BLaER1 treated with 17β-estradiol and CSF1 and Interleukin-3, amounts not matched to agents 10 nM and 100 nM (cell line): Measurements from ENCODE around the gene ZEB1.

Experiments
- H3K27ac ChIP-seq, 11 experiments: shearing (Covaris generic); formaldehyde crosslinking; 2 replicates each; pipeline ENCODE4 v1.8.1; 2022
- H3K27me3 ChIP-seq, 11 experiments: shearing (Covaris generic); formaldehyde crosslinking; 2 replicates each; pipeline ENCODE4 v1.8.1; 2022
- H3K36me3 ChIP-seq, 11 experiments: shearing (Covaris generic); formaldehyde crosslinking; 2 replicates each; pipeline ENCODE4 v1.8.1; 2022
- H3K4me1 ChIP-seq, 10 experiments: shearing (Covaris generic); formaldehyde crosslinking; 2 replicates each; pipeline ENCODE4 v1.8.1; 2022
- H3K4me2 ChIP-seq, 11 experiments: shearing (Covaris generic); formaldehyde crosslinking; 2 replicates each; pipeline ENCODE4 v1.8.1; 2022
- H3K4me3 ChIP-seq, 10 experiments: shearing (Covaris generic); formaldehyde crosslinking; 2 replicates each; pipeline ENCODE4 v1.8.1; 2022
- H3K9ac ChIP-seq, 11 experiments: shearing (Covaris generic); formaldehyde crosslinking; 2 replicates each; pipeline ENCODE4 v1.8.1; 2022
- H3K9me3 ChIP-seq, 11 experiments: shearing (Covaris generic); formaldehyde crosslinking; replicated peaks in 1 of 11; 2 replicates each; pipeline ENCODE4 v1.8.1; 2022
- H4K20me1 ChIP-seq, 11 experiments: shearing (Covaris generic); formaldehyde crosslinking; 2 replicates each; pipeline ENCODE4 v1.8.1; 2022
- Cebpa-rat ChIP-seq, 11 experiments: shearing (Covaris generic); IDR thresholded peaks; 2 replicates each; pipeline ENCODE4 v1.8.1; 2022

The ZEB1 gene

GRCh38 chr10:31318854-31319601, at the start of gene ZEB1:
TSS of gene ZEB1 (plus strand) at chr10:31319216. CDS start at chr10:31319235, 19 bp downstream.
- H3K36me3 ChIP-seq: no peaks in the 10 kb centered on the region
- peak within 1 kb of the TSS; percentile 54 to 82 (median 71) for H3K9ac ChIP-seq
- peaks cover 46 to 65% (median 56%) of the 10 kb centered on the region in 11 experiments for H3K27me3 ChIP-seq
- no peaks in the 10 kb centered on the region for H3K9me3 ChIP-seq
- no peak for TF ChIP-seq Cebpa-rat (IDR thresholded peaks at IDR 0.05)
- H3K4me1 ChIP-seq: peaks cover 11 to 26% (median 21%) of the 10 kb centered on the region in 10 experiments; a peak in 17 of 20 replicates
- H4K20me1 ChIP-seq: peaks cover 0 to 31% (median 0%) of the 10 kb centered on the region in 11 experiments; a peak in 9 of 22 replicates
- peak within 1 kb of the TSS; percentile 77 to 91 (median 82) for H3K4me3 ChIP-seq
- peak within 1 kb of the TSS; percentile 97 to 100 (median 99) for H3K4me2 ChIP-seq
- H3K27ac ChIP-seq: peak within 1 kb of the TSS in 10 of 11 experiments; percentile 36 to 76 (median 66); a peak in 19 of 22 replicates

GRCh38 chr10:31270954-31271353, 48.1 kb upstream of the ZEB1 start:
- H3K4me2 ChIP-seq: no peak overlapping the region
- no peaks in the 10 kb centered on the region for H3K27me3 ChIP-seq
- no peaks in the 10 kb centered on the region for H3K36me3 ChIP-seq
- no peak overlapping the region for H3K27ac ChIP-seq
- H3K9me3 ChIP-seq: peaks cover 6 to 19% (median 12%) of the 10 kb centered on the region in 11 experiments; a peak in 20 of 22 replicates
- H3K4me1 ChIP-seq: peaks cover 3 to 13% (median 9%) of the 10 kb centered on the region in 10 experiments; a peak in 15 of 20 replicates
- H4K20me1 ChIP-seq: no peaks in the 10 kb centered on the region
- no peak overlapping the region for H3K4me3 ChIP-seq
- no peak overlapping the region for H3K9ac ChIP-seq
- TF ChIP-seq Cebpa-rat (IDR thresholded peaks at IDR 0.05): no peak

- H3K9ac ChIP-seq: no peak overlapping the region
- no peaks in the 10 kb centered on the region for H4K20me1 ChIP-seq
- peaks cover 3 to 13% (median 9%) of the 10 kb centered on the region in 10 experiments; a peak in 15 of 20 replicates for H3K4me1 ChIP-seq
- no peak overlapping the region for H3K4me3 ChIP-seq
- H3K4me2 ChIP-seq: peak overlapping the region in 6 of 11 experiments; percentile 30 to 45 (median 36); a peak in 9 of 22 replicates
- no peak for TF ChIP-seq Cebpa-rat (IDR thresholded peaks at IDR 0.05)
- peaks cover 6 to 19% (median 12%) of the 10 kb centered on the region in 11 experiments; a peak in 20 of 22 replicates for H3K9me3 ChIP-seq
- no peaks in the 10 kb centered on the region for H3K27me3 ChIP-seq
- H3K36me3 ChIP-seq: no peaks in the 10 kb centered on the region
- no peak overlapping the region for H3K27ac ChIP-seq
Observed at GRCh38 chr10:31272841-31273240, 46.2 kb upstream of the ZEB1 start.

- Histone ChIP-seq H3K27me3 (no peaks in the 10 kb centered on the region), H3K4me2 (peak overlapping the region in 5 of 11 experiments; percentile 3 to 45 (median 36); a peak in 5 of 22 replicates), H3K9me3 (peaks cover 6 to 19% (median 12%) of the 10 kb centered on the region in 11 experiments; a peak in 20 of 22 replicates), H3K9ac (no peak overlapping the region), H3K27ac (no peak overlapping the region), H3K4me1 (peaks cover 3 to 13% (median 9%) of the 10 kb centered on the region in 10 experiments; a peak in 15 of 20 replicates), H3K36me3 (no peaks in the 10 kb centered on the region), H4K20me1 (no peaks in the 10 kb centered on the region), H3K4me3 (no peak overlapping the region)
- TF ChIP-seq Cebpa-rat (IDR thresholded peaks at IDR 0.05): no peak
Observed at GRCh38 chr10:31273789-31274188, 45.2 kb upstream of the ZEB1 start.

- Histone ChIP-seq H3K27ac (no peak overlapping the region), H3K9ac (no peak overlapping the region), H3K4me3 (no peak overlapping the region), H4K20me1 (no peaks in the 10 kb centered on the region), H3K36me3 (no peaks in the 10 kb centered on the region), H3K9me3 (peaks cover 6 to 19% (median 12%) of the 10 kb centered on the region in 11 experiments; a peak in 20 of 22 replicates), H3K4me1 (peaks cover 3 to 13% (median 9%) of the 10 kb centered on the region in 10 experiments; a peak in 15 of 20 replicates), H3K27me3 (no peaks in the 10 kb centered on the region), H3K4me2 (no peak overlapping the region)
- TF ChIP-seq Cebpa-rat (IDR thresholded peaks at IDR 0.05): no peak
Observed at GRCh38 chr10:31274310-31274709, 44.7 kb upstream of the ZEB1 start.

GRCh38 chr10:31278279-31278941, 40.6 kb upstream of the ZEB1 start:
- no peaks in the 10 kb centered on the region for H3K27me3 ChIP-seq

GRCh38 chr10:31280972-31281371, 38.0 kb upstream of the ZEB1 start:
- H3K9ac ChIP-seq: no peak overlapping the region

More at GRCh38 chr10:31278279-31278941, 40.6 kb upstream of the ZEB1 start:
- H3K27ac ChIP-seq: no peak overlapping the region
- no peak overlapping the region for H3K9ac ChIP-seq
- H3K36me3 ChIP-seq: no peaks in the 10 kb centered on the region
- no peak for TF ChIP-seq Cebpa-rat (IDR thresholded peaks at IDR 0.05)
- peaks cover 0 to 4% (median 1%) of the 10 kb centered on the region in 10 experiments; a peak in 7 of 20 replicates for H3K4me1 ChIP-seq
- no peak overlapping the region for H3K4me3 ChIP-seq
- peaks cover 0 to 9% (median 3%) of the 10 kb centered on the region in 11 experiments; a peak in 10 of 22 replicates for H3K9me3 ChIP-seq
- no peak overlapping the region for H3K4me2 ChIP-seq
- H4K20me1 ChIP-seq: no peaks in the 10 kb centered on the region

GRCh38 chr10:31288001-31288400, 31.0 kb upstream of the ZEB1 start:
- Histone ChIP-seq H3K9ac (no peak overlapping the region), H3K4me2 (no peak overlapping the region), H3K36me3 (no peaks in the 10 kb centered on the region), H3K4me1 (no peaks in the 10 kb centered on the region), H3K27me3 (no peaks in the 10 kb centered on the region), H3K9me3 (no peaks in the 10 kb centered on the region; a peak in 1 of 22 replicates), H4K20me1 (no peaks in the 10 kb centered on the region), H3K4me3 (no peak overlapping the region), H3K27ac (no peak overlapping the region)
- no peak for TF ChIP-seq Cebpa-rat (IDR thresholded peaks at IDR 0.05)

More at GRCh38 chr10:31280972-31281371, 38.0 kb upstream of the ZEB1 start:
- no peak overlapping the region for H3K27ac ChIP-seq
- no peaks in the 10 kb centered on the region for H3K36me3 ChIP-seq
- peaks cover 0 to 9% (median 0%) of the 10 kb centered on the region in 11 experiments; a peak in 7 of 22 replicates for H3K9me3 ChIP-seq
- H3K4me1 ChIP-seq: no peaks in the 10 kb centered on the region
- no peak for TF ChIP-seq Cebpa-rat (IDR thresholded peaks at IDR 0.05)
- H3K4me2 ChIP-seq: no peak overlapping the region
- H3K4me3 ChIP-seq: no peak overlapping the region
- no peaks in the 10 kb centered on the region for H4K20me1 ChIP-seq
- H3K27me3 ChIP-seq: no peaks in the 10 kb centered on the region

GRCh38 chr10:31288962-31289361, 30.1 kb upstream of the ZEB1 start:
- H3K4me2 ChIP-seq: no peak overlapping the region

More at GRCh38 chr10:31288962-31289361, 30.1 kb upstream of the ZEB1 start:
- Histone ChIP-seq H4K20me1 (no peaks in the 10 kb centered on the region), H3K9ac (no peak overlapping the region), H3K27ac (no peak overlapping the region), H3K4me1 (no peaks in the 10 kb centered on the region), H3K36me3 (no peaks in the 10 kb centered on the region), H3K9me3 (no peaks in the 10 kb centered on the region), H3K27me3 (no peaks in the 10 kb centered on the region), H3K4me3 (no peak overlapping the region)
- no peak for TF ChIP-seq Cebpa-rat (IDR thresholded peaks at IDR 0.05)
